H1 (cell line): ENCODE results near the gene SYDE1. TPM values are rescaled to one million over a fixed set of nuclear protein-coding genes. Genes with fewer than 3 reads are reported as not detected.

ENCODE experiments used
- CTCF ChIA-PET: fragments of 300-600 bp; sonication (Branson Sonifier 250); formaldehyde crosslinking; loops from one replicate; lab custom pipeline; 2021; ENCODE audit not compliant: partially characterized antibody; lab: Charles Lee
- POLR2A ChIA-PET: fragments of 300-600 bp; sonication (Branson Sonifier 250); formaldehyde crosslinking; loops from one replicate; lab custom pipeline; 2021; ENCODE audit warnings: inconsistent platforms; ENCODE audit not compliant: partially characterized antibody; lab: Charles Lee
- DNase-seq, 2 experiments: peaks; one replicate each; pipeline versions ENCODE4 v3.0.0 to v3.0.0-alpha.2; 2010 to 2022; ENCODE audit warnings: low spot score in 2 of 2, low read depth in 1 of 2, mixed read lengths in 1 of 2
- FAIRE-seq: peaks from 2 replicates; lab custom pipeline; 2011; peaks lifted over from hg19 to GRCh38; lab: Jason Lieb, UNC
- H2AFZ ChIP-seq: 2 replicates; pipeline ENCODE4 v1.8.1; 2012; ENCODE audit warnings: low read length, inconsistent platforms
- H2AK5ac ChIP-seq: 2 replicates; pipeline ENCODE4 v1.6.1; 2013; ENCODE audit warnings: low read depth, low read length
- H2BK120ac ChIP-seq: replicated peaks from 2 replicates; pipeline ENCODE3; 2013; ENCODE audit warnings: low read depth, low read length, inconsistent platforms
- H2BK12ac ChIP-seq: 2 replicates; pipeline ENCODE4 v1.6.1; 2013; ENCODE audit warnings: low read depth, low read length
- H2BK15ac ChIP-seq: 2 replicates; pipeline ENCODE4 v1.6.1; 2013; ENCODE audit warnings: low read length
- H2BK20ac ChIP-seq: 2 replicates; pipeline ENCODE4 v1.6.1; 2013; ENCODE audit warnings: low read length
- H2BK5ac ChIP-seq: 2 replicates; pipeline ENCODE4 v1.6.1; 2013; ENCODE audit warnings: low read depth, low read length
- H3K14ac ChIP-seq: 2 replicates; pipeline ENCODE4 v1.6.1; 2013; ENCODE audit warnings: inconsistent platforms; ENCODE audit not compliant: insufficient read length
- H3K18ac ChIP-seq: 2 replicates; pipeline ENCODE4 v1.6.1; 2013; ENCODE audit warnings: low read length; ENCODE audit errors: extremely low read depth
- H3K23ac ChIP-seq: 2 replicates; pipeline ENCODE4 v1.6.1; 2013; ENCODE audit warnings: inconsistent platforms; ENCODE audit not compliant: insufficient read length
- H3K23me2 ChIP-seq: 2 replicates; pipeline ENCODE4 v1.6.1; 2013; ENCODE audit warnings: low read depth, low read length
- H3K27ac ChIP-seq: 2 replicates; pipeline ENCODE4 v1.6.1; 2011; ENCODE audit warnings: low read depth, low read length, inconsistent platforms
- H3K27me3 ChIP-seq, 4 experiments: replicated peaks in 1 of 4; 1 replicate in 1 of 4; 2 replicates in 3 of 4; pipeline versions ENCODE4 v1.6.1 to v1.8.1; 2011 to 2013; ENCODE audit warnings: low read length in 3 of 4, mild to moderate bottlenecking in 3 of 4, inconsistent platforms in 2 of 4, mixed read lengths in 2 of 4, moderate library complexity in 1 of 4; ENCODE audit not compliant: control insufficient read depth in 3 of 4, insufficient read depth in 3 of 4; ENCODE audit errors: extremely low read depth in 1 of 4
- H3K36me3 ChIP-seq, 4 experiments: 2 replicates each; pipeline versions ENCODE4 v1.6.1 to v1.8.1; 2011 to 2013; ENCODE audit warnings: mild to moderate bottlenecking in 4 of 4, low read length in 3 of 4, moderate library complexity in 2 of 4, control low read depth in 1 of 4, inconsistent platforms in 1 of 4; ENCODE audit not compliant: insufficient read depth in 4 of 4, control insufficient read depth in 2 of 4
- H3K4ac ChIP-seq: replicated peaks from 2 replicates; pipeline ENCODE3; 2013; ENCODE audit warnings: low read length, low read depth, mixed read lengths, inconsistent platforms; ENCODE audit not compliant: insufficient read length
- H3K4me1 ChIP-seq, 4 experiments: replicated peaks in 1 of 4; 1 replicate in 1 of 4; 2 replicates in 3 of 4; pipeline versions ENCODE4 v1.6.1 to v1.8.1; 2011 to 2013; ENCODE audit warnings: low read length in 3 of 4, inconsistent platforms in 2 of 4, mixed read lengths in 1 of 4; ENCODE audit not compliant: insufficient read depth in 4 of 4, control insufficient read depth in 3 of 4
- H3K4me2 ChIP-seq, 2 experiments: 2 replicates each; pipeline versions ENCODE4 v1.6.1 to v1.8.1; 2011 to 2013; ENCODE audit warnings: low read depth in 2 of 2, low read length in 2 of 2, control low read depth in 1 of 2, inconsistent platforms in 1 of 2, mild to moderate bottlenecking in 1 of 2; ENCODE audit not compliant: insufficient read depth in 1 of 2
- H3K4me3 ChIP-seq, 4 experiments: fragments of 200-600, 300-600 bp in 1 of 4; sonication (generic), shearing (Covaris generic), sonication (Bioruptor Twin) in 1 of 4; 2 replicates each; pipeline versions ENCODE4 v1.5.1 to v1.8.1; 2011 to 2016; ENCODE audit warnings: low read length in 4 of 4, low read depth in 3 of 4, control low read depth in 2 of 4, inconsistent platforms in 2 of 4, mild to moderate bottlenecking in 2 of 4, mixed read lengths in 1 of 4, moderate library complexity in 1 of 4; ENCODE audit not compliant: insufficient read depth in 2 of 4; ENCODE audit errors: extremely low read depth in 1 of 4
- H3K56ac ChIP-seq: replicated peaks from 2 replicates; pipeline ENCODE3; 2013; ENCODE audit warnings: low read depth, mild to moderate bottlenecking, mixed read lengths, low read length, inconsistent platforms; ENCODE audit not compliant: insufficient read length
- H3K79me1 ChIP-seq: 2 replicates; pipeline ENCODE4 v1.6.1; 2013; ENCODE audit warnings: low read depth, low read length, control low read depth
- H3K79me2 ChIP-seq, 2 experiments: 2 replicates each; pipeline versions ENCODE4 v1.6.1 to v1.8.1; 2012 to 2013; ENCODE audit warnings: low read length in 2 of 2, mild to moderate bottlenecking in 2 of 2, inconsistent platforms in 1 of 2; ENCODE audit not compliant: insufficient read depth in 2 of 2, control insufficient read depth in 1 of 2
- H3K9ac ChIP-seq, 4 experiments: replicated peaks in 1 of 4; 1 replicate in 1 of 4; 2 replicates in 3 of 4; pipeline versions ENCODE4 v1.6.1 to v1.8.1; 2011 to 2013; ENCODE audit warnings: low read depth in 3 of 4, low read length in 3 of 4, control low read depth in 2 of 4, mild to moderate bottlenecking in 2 of 4, moderate library complexity in 2 of 4, inconsistent platforms in 1 of 4; ENCODE audit errors: extremely low read depth in 1 of 4
- H3K9me3 ChIP-seq, 2 experiments: 2 replicates each; pipeline versions ENCODE4 v1.6.1 to v1.8.1; 2012 to 2013; ENCODE audit warnings: mild to moderate bottlenecking in 2 of 2, moderate library complexity in 2 of 2, control low read depth in 1 of 2, inconsistent platforms in 1 of 2, low read depth in 1 of 2, low read length in 1 of 2, mixed read lengths in 1 of 2; ENCODE audit not compliant: insufficient read depth in 2 of 2
- H4K20me1 ChIP-seq, 2 experiments: replicated peaks in 1 of 2; 2 replicates each; pipeline versions ENCODE3 to v1.8.1; 2011 to 2013; ENCODE audit warnings: inconsistent platforms in 2 of 2, low read length in 2 of 2, mild to moderate bottlenecking in 1 of 2; ENCODE audit not compliant: insufficient read depth in 2 of 2, control insufficient read depth in 1 of 2
- H4K5ac ChIP-seq: 2 replicates; pipeline ENCODE4 v1.6.1; 2013; ENCODE audit warnings: low read length, low read depth, mixed read lengths, inconsistent platforms; ENCODE audit not compliant: insufficient read length
- H4K8ac ChIP-seq: 2 replicates; pipeline ENCODE4 v1.8.0; 2013; ENCODE audit warnings: mild to moderate bottlenecking, moderate library complexity, low read length, inconsistent platforms; ENCODE audit not compliant: insufficient read depth; ENCODE audit errors: extremely low read depth
- H4K91ac ChIP-seq: replicated peaks from 2 replicates; pipeline ENCODE3; 2013; ENCODE audit warnings: low read length, mixed read lengths, inconsistent platforms; ENCODE audit not compliant: insufficient read length
- BRCA1 ChIP-seq: IDR thresholded peaks from 2 replicates; pipeline ENCODE4 v1.6.1; 2012; ENCODE audit warnings: low read depth, low read length, improper control_type of control experiment
- CBX8 ChIP-seq: fragments of 300-800, 300-1000 bp; sonication (generic); IDR thresholded peaks from 2 replicates; pipeline ENCODE4 v1.7.1; 2016; ENCODE audit warnings: low read depth, low read length, borderline replicate concordance
- CREB1 ChIP-seq: IDR thresholded peaks from 2 replicates; pipeline ENCODE4 v1.6.1; 2012; ENCODE audit warnings: inconsistent platforms
- CTBP2 ChIP-seq: IDR thresholded peaks from 2 replicates; pipeline ENCODE4 v1.7.0; 2011; ENCODE audit warnings: borderline replicate concordance, mild to moderate bottlenecking, moderate library complexity, mixed read lengths, low read length; ENCODE audit not compliant: insufficient read depth, insufficient read length
- EP300 ChIP-seq, 2 experiments: IDR thresholded peaks; 1 replicate in 1 of 2; 2 replicates in 1 of 2; pipeline ENCODE4 v1.6.1; 2011 to 2012; ENCODE audit warnings: low read depth in 2 of 2, low read length in 2 of 2, mild to moderate bottlenecking in 2 of 2, borderline replicate concordance in 1 of 2, inconsistent platforms in 1 of 2, moderate library complexity in 1 of 2
- JUN ChIP-seq: IDR thresholded peaks from 2 replicates; pipeline ENCODE4 v1.6.1; 2011; ENCODE audit warnings: low read depth, mild to moderate bottlenecking, improper control_type of control experiment, low read length
- POLR2A ChIP-seq, 2 experiments: IDR thresholded peaks; 1 replicate in 1 of 2; 2 replicates in 1 of 2; pipeline ENCODE4 v1.6.1; 2011; ENCODE audit warnings: low read depth in 2 of 2, low read length in 2 of 2, mild to moderate bottlenecking in 2 of 2; ENCODE audit errors: control extremely low read depth in 1 of 2
- RNF2 ChIP-seq: fragments of 200-900, 300-1000 bp; sonication (generic); IDR thresholded peaks from 2 replicates; pipeline ENCODE4 v1.7.1; 2016; ENCODE audit warnings: borderline replicate concordance, low read depth, mild to moderate bottlenecking, antibody characterized with exemption, low read length; ENCODE audit not compliant: poor library complexity, severe bottlenecking; ENCODE audit errors: missing control alignments
- SAP30 ChIP-seq: fragments of 300-600 bp; sonication (generic); IDR thresholded peaks from 2 replicates; pipeline ENCODE4 v1.7.1; 2012; ENCODE audit warnings: low read length, moderate library complexity, mild to moderate bottlenecking, inconsistent platforms; ENCODE audit not compliant: insufficient read depth, insufficient replicate concordance
- SIX5 ChIP-seq: IDR thresholded peaks from 2 replicates; pipeline ENCODE4 v1.6.1; 2011; ENCODE audit warnings: mild to moderate bottlenecking, low read depth, low read length
- SUZ12 ChIP-seq: fragments of 200-600 bp; sonication (generic); IDR thresholded peaks from 2 replicates; pipeline ENCODE4 v1.6.1; 2012; ENCODE audit warnings: mild to moderate bottlenecking, inconsistent platforms, low read length, moderate library complexity, mixed read lengths
- TBP ChIP-seq: IDR thresholded peaks from 2 replicates; pipeline ENCODE4 v1.6.1; 2011; ENCODE audit warnings: low read depth, low read length, improper control_type of control experiment
- TCF12 ChIP-seq: IDR thresholded peaks from 2 replicates; pipeline ENCODE4 v1.6.1; 2011; ENCODE audit warnings: low read depth, mild to moderate bottlenecking, low read length
- YY1 ChIP-seq: IDR thresholded peaks from 2 replicates; pipeline ENCODE4 v1.6.1; 2011; ENCODE audit warnings: low read depth, mild to moderate bottlenecking, low read length
- ZNF274 ChIP-seq: IDR thresholded peaks from 2 replicates; pipeline ENCODE4 v1.7.0; 2012; ENCODE audit warnings: low read length, borderline replicate concordance; ENCODE audit errors: extremely low read depth
- WGBS, 2 experiments: shearing (Covaris generic) in 1 of 2; methylation state at CpG; one replicate each; pipeline versions ENCODE4 v1.1.6 to v1.1.7; 2013 to 2015; ENCODE audit warnings: low lambda C conversion rate in 2 of 2, mixed read lengths in 2 of 2, inconsistent platforms in 1 of 2, low coverage in 1 of 2, missing lambda C conversion rate in 1 of 2; ENCODE audit not compliant: insufficient replicate concordance in 2 of 2, insufficient coverage in 1 of 2, insufficient read length in 1 of 2; ENCODE audit errors: extremely low coverage in 1 of 2, missing lambda C conversion rate in 1 of 2; 5-methylcytosine and 5-hydroxymethylcytosine counted together
- polyA plus RNA-seq, 7 experiments: library from polyadenylated mRNA; depleted of rRNA in 3 of 7; stranded (reverse) in 5 of 7; unstranded in 2 of 7; fragments of >200 nt in 5 of 7; fragments of 200-250 nt in 2 of 7; gene quantifications; 1 replicate in 5 of 7; 2 replicates in 1 of 7; 4 replicates in 1 of 7; pipeline versions ENCODE4 v1.2.1 to v1.2.3, GENCODE V29; 2011 to 2013; ENCODE audit warnings: missing spikeins in 2 of 7, mixed read lengths in 2 of 7
- total RNA-seq: library from RNA; stranded (reverse); fragmentation: NEBNext Ultra II Directional; extraction: Animal tissue kit (Norgen Biotek cat#: 25700); gene quantifications from 2 replicates; pipeline ENCODE4 v1.2.1, GENCODE V29; 2021

The SYDE1 gene
- total and polyA plus RNA-seq, 2 of the 8 experiments (the other 6 are each of a cell fraction or from before 2014, with no cell fraction given), result 12.0 to 16.8 TPM

- H3K4me3 ChIP-seq, result no peak overlapping the region
- no peak overlapping the region for H2BK20ac ChIP-seq
- 90% methylated on average over 3 of the region's 3 CpGs; no CpG with 5 or more reads in 1 of the 2 experiments for WGBS, 2 experiments
- H3K79me1 ChIP-seq, result no peaks in the 10 kb centered on the region
- no peaks in the 10 kb centered on the region for H3K27me3 ChIP-seq
- no peak overlapping the region for H3K4me2 ChIP-seq
- no peaks in the 10 kb centered on the region for H4K20me1 ChIP-seq
- CTCF ChIA-PET, result interaction anchor here (0.5 to 3.4 kb wide), 8 partner anchors 10 to 883 kb away, joined by 3 to 19 read pairs (median 5); no protein-coding TSS in a partner anchor
- H2AK5ac ChIP-seq, result no peak overlapping the region
- H3K27ac ChIP-seq, result no peak overlapping the region
- no peak overlapping the region for H3K23ac ChIP-seq
- H3K79me2 ChIP-seq, result no peaks in the 10 kb centered on the region
- H3K36me3 ChIP-seq, result peaks cover 13 to 57% (median 32%) of the 10 kb centered on the region in 4 experiments
- H4K5ac ChIP-seq, result no peak overlapping the region
- H3K14ac ChIP-seq, result no peak overlapping the region
- no peak for FAIRE-seq
- no peak overlapping the region for H3K18ac ChIP-seq
- H3K4me1 ChIP-seq, result no peaks in the 10 kb centered on the region
- POLR2A ChIA-PET, result interaction anchor here (1.1 to 3.6 kb wide), 5 partner anchors 9 to 49 kb away, joined by 3 to 14 read pairs (median 4); no protein-coding TSS in a partner anchor
- no peak overlapping the region for H2BK15ac ChIP-seq
- no peak for DNase-seq
- H3K4ac ChIP-seq, result no peak overlapping the region
- H2BK5ac ChIP-seq, result no peak overlapping the region
- H4K8ac ChIP-seq, result no peak overlapping the region
- H3K9ac ChIP-seq, result no peak overlapping the region
- no peak overlapping the region for H4K91ac ChIP-seq
- H3K23me2 ChIP-seq, result no peaks in the 10 kb centered on the region
- no peak overlapping the region for H2AFZ ChIP-seq
- H2BK12ac ChIP-seq, result no peak overlapping the region
- H3K56ac ChIP-seq, result no peak overlapping the region
- H3K9me3 ChIP-seq, result peaks cover 16 to 29% of the 10 kb centered on the region in 2 experiments
- no peak overlapping the region for H2BK120ac ChIP-seq
- TF ChIP-seq TCF12 (no peak), SAP30 (no peak), EP300 (IDR thresholded peaks at IDR 0.05; ENCODE audit: borderline replicate concordance in 1 of 2, low read depth in 2 of 2, low read length in 2 of 2) (no peak), POLR2A (IDR thresholded peaks at IDR 0.05; ENCODE audit: control extremely low read depth in 1 of 2, low read depth in 2 of 2, low read length in 2 of 2) (no peak), BRCA1 (no peak), JUN (no peak), CBX8 (no peak), CTBP2 (no peak), RNF2 (no peak), SIX5 (no peak), TBP (no peak), CREB1 (no peak), SUZ12 (no peak), YY1 (no peak), ZNF274 (no peak)
These were observed 52.0 kb downstream of the SYDE1 start for GRCh38 chr19:15159251-15159650.
